GM23338 (cell line): Measurements from ENCODE around the gene CERT1. TPM values are rescaled to one million over a fixed set of nuclear protein-coding genes. Genes with fewer than 3 reads are reported as not detected.

Source experiments
- NANOG ChIP-seq: IDR thresholded peaks from 2 replicates; pipeline ENCODE4 v1.6.1; 2016; ENCODE audit warnings: antibody characterized with exemption, borderline replicate concordance
- POLR2AphosphoS5 ChIP-seq: IDR thresholded peaks from 2 replicates; pipeline ENCODE4 v1.6.1; 2016; ENCODE audit warnings: antibody characterized with exemption, low read depth
- polyA plus RNA-seq: library from polyadenylated mRNA; unstranded; fragments of >200 nt; fragmentation: Nextera tagmentation; extraction: Ambion mirVana; gene quantifications from 2 replicates; pipeline ENCODE4 v1.2.1, GENCODE V29; 2016
- total RNA-seq: library from RNA; depleted of rRNA; stranded (reverse); fragments of >200 nt; shearing (Covaris generic); gene quantifications from 2 replicates; pipeline ENCODE4 v1.2.3, GENCODE V29; 2014
- TF ChIP-seq, protein P1 (sequence below): fragments of 250-450 bp; sonication (Bioruptor Pico); IDR thresholded peaks from 2 replicates; pipeline ENCODE4 v1.5.0; 2020; ENCODE audit warnings: mild to moderate bottlenecking, moderate library complexity
- TF ChIP-seq, protein P2 (sequence below), 2 experiments: fragments of 200-600 bp in 1 of 2; sonication (generic) in 1 of 2; conservative IDR thresholded peaks; 2 replicates each; pipeline versions ENCODE4 v1.5.1 to v1.6.1; 2016 to 2017; ENCODE audit warnings: antibody characterized with exemption in 2 of 2, low read depth in 2 of 2, mild to moderate bottlenecking in 2 of 2, moderate library complexity in 1 of 2
- TF ChIP-seq, protein P3 (sequence below): IDR thresholded peaks from one replicate; pipeline ENCODE4 v1.6.1; 2018; ENCODE audit warnings: antibody characterized with exemption; ENCODE audit not compliant: unreplicated experiment

The CERT1 gene
- total and polyA plus RNA-seq, 2 experiments from 2014 or later: 36.5 to 40.7 TPM

DNA sequence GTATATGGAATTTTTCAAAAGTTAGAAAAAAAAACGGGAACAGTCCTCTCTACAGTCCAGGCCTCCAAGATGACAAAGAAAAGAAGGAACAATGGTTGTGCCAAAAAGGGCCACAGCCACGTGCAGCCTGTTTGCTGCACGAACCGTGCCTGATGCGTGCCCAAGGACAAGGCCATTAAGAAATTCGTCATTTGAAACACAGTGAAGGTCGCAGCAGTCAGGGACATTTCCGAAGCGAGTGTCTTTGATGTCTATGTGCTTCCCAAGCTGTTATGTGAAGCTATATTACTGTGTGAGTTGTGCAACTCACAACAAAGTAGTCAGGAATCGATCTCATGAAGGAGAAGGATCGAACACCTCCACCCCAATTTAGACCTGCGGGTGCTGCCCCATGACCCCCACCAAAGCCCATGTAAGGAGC is 137.0 kb downstream of the CERT1 start (continued):
- TF ChIP-seq, protein P1, sequence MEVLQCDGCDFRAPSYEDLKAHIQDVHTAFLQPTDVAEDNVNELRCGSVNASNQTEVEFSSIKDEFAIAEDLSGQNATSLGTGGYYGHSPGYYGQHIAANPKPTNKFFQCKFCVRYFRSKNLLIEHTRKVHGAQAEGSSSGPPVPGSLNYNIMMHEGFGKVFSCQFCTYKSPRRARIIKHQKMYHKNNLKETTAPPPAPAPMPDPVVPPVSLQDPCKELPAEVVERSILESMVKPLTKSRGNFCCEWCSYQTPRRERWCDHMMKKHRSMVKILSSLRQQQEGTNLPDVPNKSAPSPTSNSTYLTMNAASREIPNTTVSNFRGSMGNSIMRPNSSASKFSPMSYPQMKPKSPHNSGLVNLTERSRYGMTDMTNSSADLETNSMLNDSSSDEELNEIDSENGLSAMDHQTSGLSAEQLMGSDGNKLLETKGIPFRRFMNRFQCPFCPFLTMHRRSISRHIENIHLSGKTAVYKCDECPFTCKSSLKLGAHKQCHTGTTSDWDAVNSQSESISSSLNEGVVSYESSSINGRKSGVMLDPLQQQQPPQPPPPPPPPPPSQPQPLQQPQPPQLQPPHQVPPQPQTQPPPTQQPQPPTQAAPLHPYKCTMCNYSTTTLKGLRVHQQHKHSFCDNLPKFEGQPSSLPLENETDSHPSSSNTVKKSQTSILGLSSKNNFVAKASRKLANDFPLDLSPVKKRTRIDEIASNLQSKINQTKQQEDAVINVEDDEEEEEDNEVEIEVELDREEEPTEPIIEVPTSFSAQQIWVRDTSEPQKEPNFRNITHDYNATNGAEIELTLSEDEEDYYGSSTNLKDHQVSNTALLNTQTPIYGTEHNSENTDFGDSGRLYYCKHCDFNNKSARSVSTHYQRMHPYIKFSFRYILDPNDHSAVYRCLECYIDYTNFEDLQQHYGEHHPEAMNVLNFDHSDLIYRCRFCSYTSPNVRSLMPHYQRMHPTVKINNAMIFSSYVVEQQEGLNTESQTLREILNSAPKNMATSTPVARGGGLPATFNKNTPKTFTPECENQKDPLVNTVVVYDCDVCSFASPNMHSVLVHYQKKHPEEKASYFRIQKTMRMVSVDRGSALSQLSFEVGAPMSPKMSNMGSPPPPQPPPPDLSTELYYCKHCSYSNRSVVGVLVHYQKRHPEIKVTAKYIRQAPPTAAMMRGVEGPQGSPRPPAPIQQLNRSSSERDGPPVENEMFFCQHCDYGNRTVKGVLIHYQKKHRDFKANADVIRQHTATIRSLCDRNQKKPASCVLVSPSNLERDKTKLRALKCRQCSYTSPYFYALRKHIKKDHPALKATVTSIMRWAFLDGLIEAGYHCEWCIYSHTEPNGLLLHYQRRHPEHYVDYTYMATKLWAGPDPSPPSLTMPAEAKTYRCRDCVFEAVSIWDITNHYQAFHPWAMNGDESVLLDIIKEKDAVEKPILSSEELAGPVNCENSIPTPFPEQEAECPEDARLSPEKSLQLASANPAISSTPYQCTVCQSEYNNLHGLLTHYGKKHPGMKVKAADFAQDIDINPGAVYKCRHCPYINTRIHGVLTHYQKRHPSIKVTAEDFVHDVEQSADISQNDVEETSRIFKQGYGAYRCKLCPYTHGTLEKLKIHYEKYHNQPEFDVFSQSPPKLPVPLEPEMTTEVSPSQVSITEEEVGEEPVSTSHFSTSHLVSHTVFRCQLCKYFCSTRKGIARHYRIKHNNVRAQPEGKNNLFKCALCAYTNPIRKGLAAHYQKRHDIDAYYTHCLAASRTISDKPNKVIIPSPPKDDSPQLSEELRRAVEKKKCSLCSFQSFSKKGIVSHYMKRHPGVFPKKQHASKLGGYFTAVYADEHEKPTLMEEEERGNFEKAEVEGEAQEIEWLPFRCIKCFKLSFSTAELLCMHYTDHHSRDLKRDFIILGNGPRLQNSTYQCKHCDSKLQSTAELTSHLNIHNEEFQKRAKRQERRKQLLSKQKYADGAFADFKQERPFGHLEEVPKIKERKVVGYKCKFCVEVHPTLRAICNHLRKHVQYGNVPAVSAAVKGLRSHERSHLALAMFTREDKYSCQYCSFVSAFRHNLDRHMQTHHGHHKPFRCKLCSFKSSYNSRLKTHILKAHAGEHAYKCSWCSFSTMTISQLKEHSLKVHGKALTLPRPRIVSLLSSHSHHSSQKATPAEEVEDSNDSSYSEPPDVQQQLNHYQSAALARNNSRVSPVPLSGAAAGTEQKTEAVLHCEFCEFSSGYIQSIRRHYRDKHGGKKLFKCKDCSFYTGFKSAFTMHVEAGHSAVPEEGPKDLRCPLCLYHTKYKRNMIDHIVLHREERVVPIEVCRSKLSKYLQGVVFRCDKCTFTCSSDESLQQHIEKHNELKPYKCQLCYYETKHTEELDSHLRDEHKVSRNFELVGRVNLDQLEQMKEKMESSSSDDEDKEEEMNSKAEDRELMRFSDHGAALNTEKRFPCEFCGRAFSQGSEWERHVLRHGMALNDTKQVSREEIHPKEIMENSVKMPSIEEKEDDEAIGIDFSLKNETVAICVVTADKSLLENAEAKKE: no peak
- TF ChIP-seq, protein P2, sequence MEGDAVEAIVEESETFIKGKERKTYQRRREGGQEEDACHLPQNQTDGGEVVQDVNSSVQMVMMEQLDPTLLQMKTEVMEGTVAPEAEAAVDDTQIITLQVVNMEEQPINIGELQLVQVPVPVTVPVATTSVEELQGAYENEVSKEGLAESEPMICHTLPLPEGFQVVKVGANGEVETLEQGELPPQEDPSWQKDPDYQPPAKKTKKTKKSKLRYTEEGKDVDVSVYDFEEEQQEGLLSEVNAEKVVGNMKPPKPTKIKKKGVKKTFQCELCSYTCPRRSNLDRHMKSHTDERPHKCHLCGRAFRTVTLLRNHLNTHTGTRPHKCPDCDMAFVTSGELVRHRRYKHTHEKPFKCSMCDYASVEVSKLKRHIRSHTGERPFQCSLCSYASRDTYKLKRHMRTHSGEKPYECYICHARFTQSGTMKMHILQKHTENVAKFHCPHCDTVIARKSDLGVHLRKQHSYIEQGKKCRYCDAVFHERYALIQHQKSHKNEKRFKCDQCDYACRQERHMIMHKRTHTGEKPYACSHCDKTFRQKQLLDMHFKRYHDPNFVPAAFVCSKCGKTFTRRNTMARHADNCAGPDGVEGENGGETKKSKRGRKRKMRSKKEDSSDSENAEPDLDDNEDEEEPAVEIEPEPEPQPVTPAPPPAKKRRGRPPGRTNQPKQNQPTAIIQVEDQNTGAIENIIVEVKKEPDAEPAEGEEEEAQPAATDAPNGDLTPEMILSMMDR (conservative IDR thresholded peaks at IDR 0.05; ENCODE audit: low read depth in 2 of 2): no peak
- TF ChIP-seq, protein P3, sequence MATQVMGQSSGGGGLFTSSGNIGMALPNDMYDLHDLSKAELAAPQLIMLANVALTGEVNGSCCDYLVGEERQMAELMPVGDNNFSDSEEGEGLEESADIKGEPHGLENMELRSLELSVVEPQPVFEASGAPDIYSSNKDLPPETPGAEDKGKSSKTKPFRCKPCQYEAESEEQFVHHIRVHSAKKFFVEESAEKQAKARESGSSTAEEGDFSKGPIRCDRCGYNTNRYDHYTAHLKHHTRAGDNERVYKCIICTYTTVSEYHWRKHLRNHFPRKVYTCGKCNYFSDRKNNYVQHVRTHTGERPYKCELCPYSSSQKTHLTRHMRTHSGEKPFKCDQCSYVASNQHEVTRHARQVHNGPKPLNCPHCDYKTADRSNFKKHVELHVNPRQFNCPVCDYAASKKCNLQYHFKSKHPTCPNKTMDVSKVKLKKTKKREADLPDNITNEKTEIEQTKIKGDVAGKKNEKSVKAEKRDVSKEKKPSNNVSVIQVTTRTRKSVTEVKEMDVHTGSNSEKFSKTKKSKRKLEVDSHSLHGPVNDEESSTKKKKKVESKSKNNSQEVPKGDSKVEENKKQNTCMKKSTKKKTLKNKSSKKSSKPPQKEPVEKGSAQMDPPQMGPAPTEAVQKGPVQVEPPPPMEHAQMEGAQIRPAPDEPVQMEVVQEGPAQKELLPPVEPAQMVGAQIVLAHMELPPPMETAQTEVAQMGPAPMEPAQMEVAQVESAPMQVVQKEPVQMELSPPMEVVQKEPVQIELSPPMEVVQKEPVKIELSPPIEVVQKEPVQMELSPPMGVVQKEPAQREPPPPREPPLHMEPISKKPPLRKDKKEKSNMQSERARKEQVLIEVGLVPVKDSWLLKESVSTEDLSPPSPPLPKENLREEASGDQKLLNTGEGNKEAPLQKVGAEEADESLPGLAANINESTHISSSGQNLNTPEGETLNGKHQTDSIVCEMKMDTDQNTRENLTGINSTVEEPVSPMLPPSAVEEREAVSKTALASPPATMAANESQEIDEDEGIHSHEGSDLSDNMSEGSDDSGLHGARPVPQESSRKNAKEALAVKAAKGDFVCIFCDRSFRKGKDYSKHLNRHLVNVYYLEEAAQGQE: no peak
- TF ChIP-seq NANOG (no peak), POLR2AphosphoS5 (no peak)
